Measurements from ENCODE around the gene PRICKLE1.
"Not testable (repeated sequence)": the region's sequence is repeated elsewhere in the genome, so short reads cannot be mapped to it uniquely, and the experiment has no call there.

PRICKLE1 gene

GRCh38 chr12:42550800-42551199 is 38.7 kb downstream of the PRICKLE1 start:
- no peak for DNase-seq (ENCODE audit: low read depth)

DNA sequence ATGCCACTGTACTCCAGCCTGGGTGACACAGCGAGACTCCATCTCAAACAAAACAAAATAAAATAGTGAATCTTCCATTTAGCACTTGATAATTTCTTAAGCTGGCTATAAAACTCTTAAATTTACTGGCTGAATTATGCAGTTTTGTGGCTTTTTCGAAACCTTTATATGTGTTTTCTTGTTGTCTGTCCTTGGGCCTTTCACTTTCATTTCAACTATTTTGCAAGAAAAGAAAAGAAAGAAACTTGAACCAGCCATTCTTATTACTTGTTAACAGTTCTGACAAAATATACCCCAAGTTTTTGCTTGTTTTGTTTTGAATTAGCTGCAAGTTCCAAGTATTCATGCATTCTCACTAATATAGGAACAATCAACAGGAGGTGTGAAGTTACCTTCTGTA is 42.8 kb downstream of the PRICKLE1 start:
- no peak overlapping the region for H3K4me3 ChIP-seq (ENCODE audit: low read depth, low read length)
- DNase-seq (ENCODE audit: low read depth), result no peak
- TF ChIP-seq MYC (IDR thresholded peaks at IDR 0.05; ENCODE audit: low read depth, low read length), result no peak
- TF ChIP-seq, protein P1, sequence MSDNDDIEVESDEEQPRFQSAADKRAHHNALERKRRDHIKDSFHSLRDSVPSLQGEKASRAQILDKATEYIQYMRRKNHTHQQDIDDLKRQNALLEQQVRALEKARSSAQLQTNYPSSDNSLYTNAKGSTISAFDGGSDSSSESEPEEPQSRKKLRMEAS (IDR thresholded peaks at IDR 0.05; ENCODE audit: low read depth, low read length), result no peak
- TF ChIP-seq POLR2A (IDR thresholded peaks at IDR 0.05; ENCODE audit: extremely low read depth, insufficient read length), result no peak
- TF ChIP-seq CTCF (IDR thresholded peaks at IDR 0.05; ENCODE audit: low read depth, low read length), result no peak

More at GRCh38 chr12:42550800-42551199, 38.7 kb downstream of the PRICKLE1 start:
- TF ChIP-seq POLR2A (IDR thresholded peaks at IDR 0.05; ENCODE audit: extremely low read depth, insufficient read length) (no peak), CTCF (IDR thresholded peaks at IDR 0.05; ENCODE audit: low read depth, low read length) (no peak)
- TF ChIP-seq, protein P1 (IDR thresholded peaks at IDR 0.05; ENCODE audit: low read depth, low read length), result no peak
- H3K4me3 ChIP-seq (ENCODE audit: low read depth, low read length), result no peak overlapping the region

DNA sequence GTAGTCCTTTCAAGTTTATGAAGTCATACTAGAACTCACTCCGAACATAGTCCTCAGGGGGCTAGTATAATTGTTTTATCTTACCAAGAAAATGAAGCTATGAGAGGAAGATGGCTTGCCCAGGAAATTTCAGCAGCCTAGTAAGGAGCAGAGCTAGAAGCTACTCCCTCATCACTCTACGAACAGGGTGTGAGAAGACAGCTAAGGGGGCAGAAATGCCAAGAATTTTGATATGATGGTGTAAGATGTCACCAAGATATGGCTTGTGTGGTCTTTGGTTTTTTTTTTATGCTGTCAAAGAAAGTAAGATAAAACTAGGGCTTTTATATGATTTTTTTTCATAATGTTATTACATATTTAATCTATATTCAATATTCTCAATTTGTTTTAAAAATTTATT is 47.6 kb downstream of the PRICKLE1 start:
- DNase-seq (ENCODE audit: low read depth), result peak; percentile 22
- TF ChIP-seq, protein P1 (IDR thresholded peaks at IDR 0.05; ENCODE audit: low read depth, low read length), result no peak
- TF ChIP-seq MYC (IDR thresholded peaks at IDR 0.05; ENCODE audit: low read depth, low read length) (no peak), CTCF (IDR thresholded peaks at IDR 0.05; ENCODE audit: low read depth, low read length) (no peak), POLR2A (IDR thresholded peaks at IDR 0.05; ENCODE audit: extremely low read depth, insufficient read length) (no peak)
- no peak overlapping the region for H3K4me3 ChIP-seq (ENCODE audit: low read depth, low read length)

DNA sequence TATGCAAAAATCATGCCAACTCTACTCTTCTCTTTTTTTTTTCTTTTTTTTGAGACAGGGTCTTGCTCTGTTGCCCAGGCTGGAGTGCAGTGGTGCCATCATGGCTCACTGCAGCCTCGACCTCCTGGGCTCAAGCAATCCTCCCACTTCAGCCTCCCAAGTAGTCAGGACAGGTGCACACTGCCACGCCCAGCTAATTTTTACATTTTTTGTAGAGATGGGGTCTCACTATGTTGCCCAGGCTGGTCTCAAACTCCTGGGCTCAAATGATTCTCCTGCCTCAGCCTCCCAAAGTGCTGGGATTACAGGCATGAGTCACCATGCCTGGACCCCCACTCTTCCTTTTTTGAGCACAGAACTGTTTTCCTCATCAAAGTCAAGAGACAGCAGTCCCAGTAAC is 48.2 kb downstream of the PRICKLE1 start:
- not testable (repeated sequence) for H3K4me3 ChIP-seq (ENCODE audit: low read depth, low read length); DNase-seq (ENCODE audit: low read depth)

- no peak for DNase-seq (ENCODE audit: low read depth)
- TF ChIP-seq CTCF (IDR thresholded peaks at IDR 0.05; ENCODE audit: low read depth, low read length), result no peak
- TF ChIP-seq, protein P1 (IDR thresholded peaks at IDR 0.05; ENCODE audit: low read depth, low read length), result no peak
- TF ChIP-seq POLR2A (IDR thresholded peaks at IDR 0.05; ENCODE audit: extremely low read depth, insufficient read length), result no peak
- no peak for TF ChIP-seq MYC (IDR thresholded peaks at IDR 0.05; ENCODE audit: low read depth, low read length)
- no peak overlapping the region for H3K4me3 ChIP-seq (ENCODE audit: low read depth, low read length)
These were observed 49.9 kb downstream of the PRICKLE1 start for GRCh38 chr12:42539696-42540095.

DNA sequence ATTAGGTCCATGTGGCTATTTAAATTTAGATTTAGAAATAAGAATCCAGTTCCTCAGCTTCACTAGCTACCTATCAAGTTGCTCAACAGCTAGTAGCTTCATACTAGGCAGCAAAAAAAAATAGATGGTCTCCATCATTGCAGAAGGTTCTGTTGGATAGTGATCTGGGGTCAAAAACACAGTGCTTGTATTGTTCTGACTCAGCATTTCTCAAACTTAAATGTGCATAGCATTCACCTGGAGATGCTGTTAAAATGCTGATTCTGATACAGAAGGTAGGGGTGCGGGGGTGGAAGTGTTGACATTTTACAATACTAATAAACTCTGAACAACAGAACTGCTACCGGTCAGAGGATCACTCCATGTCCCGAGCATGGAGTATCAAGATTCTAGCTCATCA is 51.3 kb downstream of the PRICKLE1 start:
- TF ChIP-seq POLR2A (IDR thresholded peaks at IDR 0.05; ENCODE audit: extremely low read depth, insufficient read length) (no peak), MYC (IDR thresholded peaks at IDR 0.05; ENCODE audit: low read depth, low read length) (no peak), CTCF (IDR thresholded peaks at IDR 0.05; ENCODE audit: low read depth, low read length) (no peak)
- TF ChIP-seq, protein P1 (IDR thresholded peaks at IDR 0.05; ENCODE audit: low read depth, low read length), result no peak

More for the DNA sequence above, 51.3 kb downstream of the PRICKLE1 start:
- H3K4me3 ChIP-seq (ENCODE audit: low read depth, low read length), result no peak overlapping the region
- DNase-seq (ENCODE audit: low read depth), result no peak

All from NB4 (cell line).